OCI-LY7 (cell line): ENCODE results near the gene IL1RAPL1. TPM values are rescaled to one million over a fixed set of nuclear protein-coding genes. Genes with fewer than 3 reads are reported as not detected.

Experiments
- BruUV-seq: library from RNA; stranded (reverse); fragments of 400-500 nt; replicated peaks from 2 replicates; lab custom pipeline; 2021; lab: Mats Ljungman, UMichigan
- CTCF ChIA-PET: fragments of 300-600 bp; sonication (Branson Sonifier 250); formaldehyde crosslinking; loops from one replicate; lab custom pipeline; 2022; ENCODE audit warnings: antibody characterized with exemption; ENCODE audit not compliant: unreplicated experiment; lab: Charles Lee
- POLR2A ChIA-PET: fragments of 300-600 bp; sonication (Branson Sonifier 250); formaldehyde crosslinking; loops from one replicate; lab custom pipeline; 2022; ENCODE audit warnings: antibody characterized with exemption; lab: Charles Lee
- DNase-seq: peaks from one replicate; pipeline ENCODE4 v3.0.0-alpha.2; 2015; ENCODE audit warnings: low spot score
- H2AFZ ChIP-seq: fragments of 200-600 bp; sonication (generic), shearing (Covaris generic); 2 replicates; pipeline ENCODE4 v1.6.1; 2014; ENCODE audit warnings: mild to moderate bottlenecking, antibody characterized with exemption, low read length, moderate library complexity
- H3K27ac ChIP-seq: fragments of 200-600 bp; sonication (generic); 2 replicates; pipeline ENCODE4 v1.5.1; 2014; ENCODE audit warnings: mixed run types, low read depth, mild to moderate bottlenecking, moderate library complexity, low read length, inconsistent platforms; ENCODE audit not compliant: poor library complexity, severe bottlenecking
- H3K36me3 ChIP-seq: fragments of 200-600 bp; sonication (generic); 2 replicates; pipeline ENCODE4 v1.6.1; 2014; ENCODE audit warnings: mild to moderate bottlenecking, antibody characterized with exemption, low read length, moderate library complexity, mixed read lengths; ENCODE audit not compliant: insufficient read depth
- H3K4me1 ChIP-seq: fragments of 200-600 bp; sonication (generic); 2 replicates; pipeline ENCODE4 v1.5.1; 2014; ENCODE audit warnings: mild to moderate bottlenecking, low read length; ENCODE audit not compliant: insufficient read depth, poor library complexity, severe bottlenecking
- H3K4me2 ChIP-seq: fragments of 200-600 bp; sonication (generic); 2 replicates; pipeline ENCODE4 v1.6.1; 2014; ENCODE audit warnings: mild to moderate bottlenecking, low read length
- H3K4me3 ChIP-seq: fragments of 200-600 bp; sonication (generic); 2 replicates; pipeline ENCODE4 v1.5.1; 2014; ENCODE audit warnings: mild to moderate bottlenecking, low read depth, low read length; ENCODE audit not compliant: poor library complexity, severe bottlenecking
- H3K79me2 ChIP-seq: fragments of 200-600 bp; sonication (generic); 2 replicates; pipeline ENCODE4 v1.6.1; 2016; ENCODE audit warnings: low read depth, mild to moderate bottlenecking, low read length, moderate library complexity, mixed read lengths; ENCODE audit not compliant: insufficient read depth
- H3K9me2 ChIP-seq: fragments of 200-600 bp; sonication (generic); 2 replicates; pipeline ENCODE4 v1.6.1; 2016; ENCODE audit warnings: mild to moderate bottlenecking, low read length, mixed read lengths; ENCODE audit not compliant: insufficient read depth
- H3K9me3 ChIP-seq: fragments of 200-600 bp; sonication (generic); 2 replicates; pipeline ENCODE4 v1.6.1; 2014; ENCODE audit warnings: mild to moderate bottlenecking, mixed run types, low read length, mixed read lengths
- H4K20me1 ChIP-seq: fragments of 200-600 bp; sonication (generic); 2 replicates; pipeline ENCODE4 v1.6.1; 2014; ENCODE audit warnings: mild to moderate bottlenecking, antibody characterized with exemption, low read length, moderate library complexity, mixed read lengths; ENCODE audit not compliant: insufficient read depth
- EZH2phosphoT487 ChIP-seq: fragments of 200-600 bp; sonication (generic); IDR thresholded peaks from 2 replicates; pipeline ENCODE4 v1.6.1; 2018; ENCODE audit warnings: low read depth, borderline replicate concordance, mild to moderate bottlenecking, mixed run types, antibody characterized with exemption, low read length, moderate library complexity, mixed read lengths
- intact Hi-C: fragments of 100-400 bp; cut with micrococcal nuclease; formaldehyde crosslinking; loops from one replicate; pipeline ENCODE4 v1.10.0; 2022; ENCODE audit not compliant: unreplicated experiment
- total RNA-seq, 2 experiments: library from RNA; depleted of rRNA in 1 of 2; stranded (reverse); fragments of >200 nt in 1 of 2; shearing (Covaris generic) in 1 of 2; gene quantifications; 2 replicates each; pipeline ENCODE4 v1.2.3, GENCODE V29; 2014 to 2022
- TF ChIP-seq, protein P1 (sequence below): fragments of 200-600 bp; sonication (generic); conservative IDR thresholded peaks from 2 replicates; pipeline ENCODE4 v1.5.1; 2014; ENCODE audit warnings: mild to moderate bottlenecking, antibody characterized with exemption, low read length, moderate library complexity, mixed read lengths

The IL1RAPL1 gene
- total RNA-seq, 2 experiments from 2014 or later: not detected

DNA sequence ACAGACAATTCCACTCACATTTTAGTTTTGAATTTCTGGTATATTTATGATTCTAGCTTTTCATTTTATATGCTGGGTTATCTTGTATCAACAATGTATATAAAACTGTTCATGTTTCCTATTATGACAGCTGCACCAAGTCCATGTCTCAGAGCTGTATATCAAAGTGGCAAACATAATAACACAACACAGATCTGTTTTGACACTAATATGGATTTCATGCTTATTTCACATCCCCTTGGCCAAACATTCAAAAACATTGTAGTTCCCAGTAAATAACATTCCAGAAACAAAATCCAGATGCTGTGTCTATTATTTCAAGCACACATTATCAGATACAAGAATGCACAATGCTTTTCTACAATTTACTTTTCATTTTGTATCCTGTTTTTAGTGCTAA lies 1247.5 kb downstream of the IL1RAPL1 start:
- no peak overlapping the region for H3K4me3 ChIP-seq
- TF ChIP-seq, protein P1, sequence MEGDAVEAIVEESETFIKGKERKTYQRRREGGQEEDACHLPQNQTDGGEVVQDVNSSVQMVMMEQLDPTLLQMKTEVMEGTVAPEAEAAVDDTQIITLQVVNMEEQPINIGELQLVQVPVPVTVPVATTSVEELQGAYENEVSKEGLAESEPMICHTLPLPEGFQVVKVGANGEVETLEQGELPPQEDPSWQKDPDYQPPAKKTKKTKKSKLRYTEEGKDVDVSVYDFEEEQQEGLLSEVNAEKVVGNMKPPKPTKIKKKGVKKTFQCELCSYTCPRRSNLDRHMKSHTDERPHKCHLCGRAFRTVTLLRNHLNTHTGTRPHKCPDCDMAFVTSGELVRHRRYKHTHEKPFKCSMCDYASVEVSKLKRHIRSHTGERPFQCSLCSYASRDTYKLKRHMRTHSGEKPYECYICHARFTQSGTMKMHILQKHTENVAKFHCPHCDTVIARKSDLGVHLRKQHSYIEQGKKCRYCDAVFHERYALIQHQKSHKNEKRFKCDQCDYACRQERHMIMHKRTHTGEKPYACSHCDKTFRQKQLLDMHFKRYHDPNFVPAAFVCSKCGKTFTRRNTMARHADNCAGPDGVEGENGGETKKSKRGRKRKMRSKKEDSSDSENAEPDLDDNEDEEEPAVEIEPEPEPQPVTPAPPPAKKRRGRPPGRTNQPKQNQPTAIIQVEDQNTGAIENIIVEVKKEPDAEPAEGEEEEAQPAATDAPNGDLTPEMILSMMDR: no peak
- TF ChIP-seq EZH2phosphoT487: no peak
- no peaks in the 10 kb centered on the region for H3K4me1 ChIP-seq
- CTCF ChIA-PET: no interaction called here
- H3K79me2 ChIP-seq: no peaks in the 10 kb centered on the region
- no peaks in the 10 kb centered on the region for H3K9me3 ChIP-seq
- no peak overlapping the region for H3K27ac ChIP-seq
- no TSS peak for BruUV-seq
- no peaks in the 10 kb centered on the region for H3K36me3 ChIP-seq
- H3K9me2 ChIP-seq: no peaks in the 10 kb centered on the region
- no peak overlapping the region for H2AFZ ChIP-seq
- DNase-seq: no peak
- no peaks in the 10 kb centered on the region for H4K20me1 ChIP-seq
- POLR2A ChIA-PET: no interaction called here
- intact Hi-C loops: no loop called here
- H3K4me2 ChIP-seq: no peak overlapping the region

DNA sequence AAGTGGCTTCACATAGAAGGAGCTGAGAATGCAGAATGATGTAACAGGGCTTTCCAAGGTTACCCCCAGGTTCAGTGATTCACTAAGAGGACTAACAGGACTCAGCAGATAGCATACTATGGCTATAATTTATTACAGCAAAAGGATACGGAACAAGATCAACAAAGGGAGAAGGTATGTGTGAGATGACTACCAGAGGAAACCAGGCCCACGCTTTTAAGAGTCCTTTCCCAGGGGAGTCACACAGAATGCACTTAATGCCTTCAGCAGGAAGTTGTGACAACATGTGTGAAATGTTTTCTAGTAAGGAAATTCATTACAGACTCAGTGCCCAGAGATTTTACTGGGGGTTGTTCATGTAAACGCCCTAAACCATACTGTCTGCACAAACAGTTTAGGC lies 1254.5 kb downstream of the IL1RAPL1 start:
- H3K4me1 ChIP-seq: no peaks in the 10 kb centered on the region
- CTCF ChIA-PET: no interaction called here
- H4K20me1 ChIP-seq: no peaks in the 10 kb centered on the region
- no TSS peak for BruUV-seq
- no peak for DNase-seq
- H3K4me3 ChIP-seq: no peak overlapping the region
- H3K36me3 ChIP-seq: no peaks in the 10 kb centered on the region
- H3K79me2 ChIP-seq: no peaks in the 10 kb centered on the region
- H3K9me3 ChIP-seq: no peaks in the 10 kb centered on the region
- no peaks in the 10 kb centered on the region for H3K9me2 ChIP-seq
- TF ChIP-seq, protein P1: no peak
- POLR2A ChIA-PET: no interaction called here
- H3K4me2 ChIP-seq: no peak overlapping the region
- H2AFZ ChIP-seq: no peak overlapping the region
- H3K27ac ChIP-seq: no peak overlapping the region
- intact Hi-C loops: no loop called here

DNA sequence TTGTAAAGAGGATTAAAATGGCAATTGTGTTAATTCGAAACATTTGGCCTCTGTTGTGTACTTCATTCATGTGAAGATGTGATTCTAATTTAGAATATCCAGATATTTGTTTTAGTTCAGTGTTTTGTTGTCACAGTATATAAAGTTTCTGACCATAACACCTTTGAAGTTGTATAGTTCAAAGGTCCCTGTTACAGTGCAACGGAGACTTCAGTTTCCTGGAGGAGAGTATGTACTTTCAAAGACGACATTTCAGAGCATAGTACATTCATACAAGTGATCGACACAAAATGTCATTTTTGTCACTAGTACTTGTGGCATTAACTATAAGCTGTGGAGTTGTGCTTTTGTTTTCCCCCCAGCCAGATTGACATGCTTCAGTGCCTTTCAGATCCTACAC lies 1255.3 kb downstream of the IL1RAPL1 start:
- DNase-seq: no peak
- H3K4me3 ChIP-seq: no peak overlapping the region
- H3K9me2 ChIP-seq: no peaks in the 10 kb centered on the region
- no peaks in the 10 kb centered on the region for H3K79me2 ChIP-seq
- H3K27ac ChIP-seq: no peak overlapping the region
- TF ChIP-seq EZH2phosphoT487: no peak
- TF ChIP-seq, protein P1: no peak
- intact Hi-C loops: no loop called here
- CTCF ChIA-PET: no interaction called here
- BruUV-seq: no TSS peak
- no peak overlapping the region for H2AFZ ChIP-seq
- POLR2A ChIA-PET: no interaction called here
- no peak overlapping the region for H3K4me2 ChIP-seq
- no peaks in the 10 kb centered on the region for H3K36me3 ChIP-seq
- H3K9me3 ChIP-seq: no peaks in the 10 kb centered on the region
- H4K20me1 ChIP-seq: no peaks in the 10 kb centered on the region
- H3K4me1 ChIP-seq: no peaks in the 10 kb centered on the region
